Measurements from ENCODE around the gene RIMS1. TPM values are rescaled to one million over a fixed set of nuclear protein-coding genes. Genes with fewer than 3 reads are reported as not detected.

Gene RIMS1
- total RNA-seq, 1 experiment from 2014 or later, result 1.6 TPM

- no peak for DNase-seq
- no peak overlapping the region for H3K4me3 ChIP-seq (ENCODE audit: insufficient read depth, low read depth, low read length)
These were observed 198.7 kb downstream of the RIMS1 start for GRCh38 chr6:72084992-72085569.

GRCh38 chr6:72094506-72094905 lies 208.2 kb downstream of the RIMS1 start:
- Histone ChIP-seq H3K36me3 (replicated peaks; ENCODE audit: control insufficient read depth, insufficient read depth, low read length) (no peaks in the 10 kb centered on the region), H3K27me3 (ENCODE audit: control insufficient read depth, insufficient read depth, low read length) (no peaks in the 10 kb centered on the region), H3K4me3 (ENCODE audit: insufficient read depth, low read depth, low read length) (no peak overlapping the region)
- no peak for DNase-seq

More at GRCh38 chr6:72084992-72085569, 198.7 kb downstream of the RIMS1 start:
- Histone ChIP-seq H3K27me3 (ENCODE audit: control insufficient read depth, insufficient read depth, low read length) (no peaks in the 10 kb centered on the region), H3K36me3 (replicated peaks; ENCODE audit: control insufficient read depth, insufficient read depth, low read length) (no peaks in the 10 kb centered on the region)

- no peaks in the 10 kb centered on the region for H3K27me3 ChIP-seq (ENCODE audit: control insufficient read depth, insufficient read depth, low read length)
- DNase-seq, result no peak
- no peak overlapping the region for H3K4me3 ChIP-seq (ENCODE audit: insufficient read depth, low read depth, low read length)
- no peaks in the 10 kb centered on the region for H3K36me3 ChIP-seq (replicated peaks; ENCODE audit: control insufficient read depth, insufficient read depth, low read length)
These were observed 216.2 kb downstream of the RIMS1 start for GRCh38 chr6:72102561-72102960.

- Histone ChIP-seq H3K36me3 (replicated peaks; ENCODE audit: control insufficient read depth, insufficient read depth, low read length) (no peaks in the 10 kb centered on the region), H3K4me3 (ENCODE audit: insufficient read depth, low read depth, low read length) (no peak overlapping the region), H3K27me3 (ENCODE audit: control insufficient read depth, insufficient read depth, low read length) (no peaks in the 10 kb centered on the region)
- no peak for DNase-seq
These were observed 225.3 kb downstream of the RIMS1 start for GRCh38 chr6:72111611-72112010.

GRCh38 chr6:72130327-72130726 lies 244.0 kb downstream of the RIMS1 start:
- H3K27me3 ChIP-seq (ENCODE audit: control insufficient read depth, insufficient read depth, low read length), result no peaks in the 10 kb centered on the region; the same call in 1 of the 2 replicates
- no peak overlapping the region for H3K4me3 ChIP-seq (ENCODE audit: insufficient read depth, low read depth, low read length)
- no peak for DNase-seq
- H3K36me3 ChIP-seq (replicated peaks; ENCODE audit: control insufficient read depth, insufficient read depth, low read length), result no peaks in the 10 kb centered on the region

- no peaks in the 10 kb centered on the region; the same call in 1 of the 2 replicates for H3K27me3 ChIP-seq (ENCODE audit: control insufficient read depth, insufficient read depth, low read length)
- no peak for DNase-seq
- no peak overlapping the region for H3K4me3 ChIP-seq (ENCODE audit: insufficient read depth, low read depth, low read length)
- no peaks in the 10 kb centered on the region for H3K36me3 ChIP-seq (replicated peaks; ENCODE audit: control insufficient read depth, insufficient read depth, low read length)
These were observed 246.1 kb downstream of the RIMS1 start for GRCh38 chr6:72132427-72132826.

GRCh38 chr6:72132851-72133250 lies 246.5 kb downstream of the RIMS1 start:
- Histone ChIP-seq H3K27me3 (ENCODE audit: control insufficient read depth, insufficient read depth, low read length) (no peaks in the 10 kb centered on the region; the same call in 1 of the 2 replicates), H3K36me3 (replicated peaks; ENCODE audit: control insufficient read depth, insufficient read depth, low read length) (no peaks in the 10 kb centered on the region), H3K4me3 (ENCODE audit: insufficient read depth, low read depth, low read length) (no peak overlapping the region)
- DNase-seq, result no peak

- no peak for DNase-seq
- H3K36me3 ChIP-seq (replicated peaks; ENCODE audit: control insufficient read depth, insufficient read depth, low read length), result no peaks in the 10 kb centered on the region
- no peak overlapping the region for H3K4me3 ChIP-seq (ENCODE audit: insufficient read depth, low read depth, low read length)
- no peaks in the 10 kb centered on the region; the same call in 1 of the 2 replicates for H3K27me3 ChIP-seq (ENCODE audit: control insufficient read depth, insufficient read depth, low read length)
These were observed 247.0 kb downstream of the RIMS1 start for GRCh38 chr6:72133324-72133723.

- peak; percentile 5 for DNase-seq
- Histone ChIP-seq H3K27me3 (ENCODE audit: control insufficient read depth, insufficient read depth, low read length) (no peaks in the 10 kb centered on the region), H3K4me3 (ENCODE audit: insufficient read depth, low read depth, low read length) (no peak overlapping the region), H3K36me3 (replicated peaks; ENCODE audit: control insufficient read depth, insufficient read depth, low read length) (no peaks in the 10 kb centered on the region)
These were observed 254.4 kb downstream of the RIMS1 start for GRCh38 chr6:72140795-72141194.

- no peak overlapping the region for H3K4me3 ChIP-seq (ENCODE audit: insufficient read depth, low read depth, low read length)
- H3K27me3 ChIP-seq (ENCODE audit: control insufficient read depth, insufficient read depth, low read length), result no peaks in the 10 kb centered on the region
- H3K36me3 ChIP-seq (replicated peaks; ENCODE audit: control insufficient read depth, insufficient read depth, low read length), result no peaks in the 10 kb centered on the region
- DNase-seq, result no peak
These were observed 263.4 kb downstream of the RIMS1 start for GRCh38 chr6:72149715-72150114.

- no peak for DNase-seq
- no peaks in the 10 kb centered on the region for H3K27me3 ChIP-seq (ENCODE audit: control insufficient read depth, insufficient read depth, low read length)
These were observed 265.4 kb downstream of the RIMS1 start for GRCh38 chr6:72151742-72152141.

GRCh38 chr6:72175916-72176315 lies 289.6 kb downstream of the RIMS1 start:
- no peak for DNase-seq
- peaks cover 2% of the 10 kb centered on the region for H3K27me3 ChIP-seq (ENCODE audit: control insufficient read depth, insufficient read depth, low read length)
- no peak overlapping the region for H3K4me3 ChIP-seq (ENCODE audit: insufficient read depth, low read depth, low read length)
- H3K36me3 ChIP-seq (replicated peaks; ENCODE audit: control insufficient read depth, insufficient read depth, low read length), result no peaks in the 10 kb centered on the region

More at GRCh38 chr6:72151742-72152141, 265.4 kb downstream of the RIMS1 start:
- H3K4me3 ChIP-seq (ENCODE audit: insufficient read depth, low read depth, low read length), result no peak overlapping the region
- H3K36me3 ChIP-seq (replicated peaks; ENCODE audit: control insufficient read depth, insufficient read depth, low read length), result no peaks in the 10 kb centered on the region

GRCh38 chr6:72182337-72183246 lies 296.2 kb downstream of the RIMS1 start:
- Histone ChIP-seq H3K36me3 (replicated peaks; ENCODE audit: control insufficient read depth, insufficient read depth, low read length) (no peaks in the 10 kb centered on the region), H3K4me3 (ENCODE audit: insufficient read depth, low read depth, low read length) (peak overlapping the region; percentile 38), H3K27me3 (ENCODE audit: control insufficient read depth, insufficient read depth, low read length) (peaks cover 35% of the 10 kb centered on the region)
- peak; percentile 74 for DNase-seq

GRCh38 chr6:72203983-72204382 lies 317.6 kb downstream of the RIMS1 start:
- Histone ChIP-seq H3K27me3 (ENCODE audit: control insufficient read depth, insufficient read depth, low read length) (no peaks in the 10 kb centered on the region), H3K36me3 (replicated peaks; ENCODE audit: control insufficient read depth, insufficient read depth, low read length) (no peaks in the 10 kb centered on the region), H3K4me3 (ENCODE audit: insufficient read depth, low read depth, low read length) (no peak overlapping the region)
- no peak for DNase-seq

- DNase-seq, result no peak
These were observed 319.1 kb downstream of the RIMS1 start for GRCh38 chr6:72205500-72205899.

More at GRCh38 chr6:72205500-72205899, 319.1 kb downstream of the RIMS1 start:
- H3K36me3 ChIP-seq (replicated peaks; ENCODE audit: control insufficient read depth, insufficient read depth, low read length), result no peaks in the 10 kb centered on the region
- no peak overlapping the region for H3K4me3 ChIP-seq (ENCODE audit: insufficient read depth, low read depth, low read length)
- no peaks in the 10 kb centered on the region for H3K27me3 ChIP-seq (ENCODE audit: control insufficient read depth, insufficient read depth, low read length)

All from H7 (cell line).